GM12864 (cell line): ENCODE data around the gene PTPRM.

ENCODE experiments used
- DNase-seq: peaks from one replicate; pipeline ENCODE4 v3.0.0-alpha.2; 2011; ENCODE audit warnings: low read depth
- H3K4me3 ChIP-seq: 2 replicates; pipeline ENCODE4 v1.5.1; 2011; ENCODE audit warnings: mild to moderate bottlenecking, low read depth, low read length, control low read depth
- CTCF ChIP-seq: IDR thresholded peaks from 2 replicates; pipeline ENCODE4 v1.5.1; 2011; ENCODE audit warnings: low read depth, mild to moderate bottlenecking, moderate library complexity, low read length, control low read depth, inconsistent platforms; ENCODE audit errors: missing control alignments

The PTPRM gene

GRCh38 chr18:7661207-7661606 is 94.1 kb downstream of the PTPRM start:
- no peak overlapping the region for H3K4me3 ChIP-seq
- DNase-seq, result no peak
- TF ChIP-seq CTCF, result no peak

DNA sequence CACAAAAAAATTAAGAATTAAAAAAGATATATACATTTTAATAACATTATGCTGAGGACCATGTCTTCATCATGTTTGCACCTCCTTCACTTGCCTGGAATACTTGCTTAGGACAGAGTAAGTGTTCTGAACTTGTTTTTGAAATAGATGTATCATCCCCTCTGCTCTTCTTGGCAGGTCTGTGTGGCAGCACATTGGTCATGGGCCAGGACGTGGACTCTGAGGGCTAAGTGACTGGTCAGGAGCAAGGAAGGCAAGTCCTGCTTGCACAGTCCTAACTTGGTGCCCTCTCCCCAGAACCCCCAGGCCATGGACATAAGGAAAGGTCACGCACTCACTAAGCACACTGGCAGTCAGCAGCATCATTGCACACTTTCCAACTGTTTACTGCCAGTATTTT is 95.8 kb downstream of the PTPRM start:
- no peak for DNase-seq
- no peak for TF ChIP-seq CTCF
- H3K4me3 ChIP-seq, result no peak overlapping the region

DNA sequence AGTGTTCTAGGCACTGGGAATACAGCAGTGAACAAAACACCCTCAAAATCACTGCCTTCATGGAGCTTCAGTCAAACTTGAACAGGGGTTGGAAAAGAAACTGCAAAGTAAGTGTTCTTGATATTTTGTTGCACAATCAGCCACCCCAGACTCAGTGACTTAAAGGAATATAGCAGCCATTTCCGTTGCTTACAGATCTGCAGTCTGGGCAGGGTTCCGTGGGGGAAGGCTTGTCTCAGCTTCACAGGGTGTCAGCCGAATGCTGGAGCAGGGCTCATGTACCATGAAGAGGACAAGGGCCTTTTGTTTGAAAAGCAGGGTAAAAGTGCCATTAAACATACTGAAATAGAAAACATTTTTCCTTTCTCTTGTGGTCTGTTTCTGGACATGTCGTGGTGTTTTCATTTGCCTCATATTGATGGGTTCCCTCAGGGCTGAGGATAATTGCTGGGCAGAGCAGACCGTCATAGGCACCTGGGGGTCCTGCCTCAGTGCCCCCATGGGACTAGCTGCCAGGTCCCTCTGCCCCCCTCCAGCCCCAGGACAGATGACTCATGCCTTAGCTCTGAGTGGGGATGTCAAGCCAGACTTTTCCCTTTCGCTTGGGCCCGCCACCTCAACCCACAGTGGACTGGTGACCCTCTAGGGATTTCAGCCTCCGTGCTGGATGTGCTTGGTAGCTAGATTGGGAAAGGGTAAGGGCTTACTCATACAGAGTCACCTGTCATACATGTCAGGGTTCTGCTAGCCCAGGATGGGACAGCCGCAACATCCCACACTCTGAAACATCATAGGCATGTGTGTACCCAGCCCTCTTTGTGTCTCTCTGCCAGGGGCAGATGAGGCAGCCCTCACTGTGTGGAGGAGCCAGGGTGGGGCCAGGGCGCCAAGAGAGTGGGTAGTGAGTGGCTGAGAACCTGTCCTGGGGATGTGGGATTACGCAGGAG is 96.5 kb downstream of the PTPRM start:
- no peak for DNase-seq
- TF ChIP-seq CTCF, result no peak
- no peak overlapping the region for H3K4me3 ChIP-seq

GRCh38 chr18:7666195-7666776 is 99.2 kb downstream of the PTPRM start:
- no peak for DNase-seq
- H3K4me3 ChIP-seq, result no peak overlapping the region
- TF ChIP-seq CTCF, result no peak

DNA sequence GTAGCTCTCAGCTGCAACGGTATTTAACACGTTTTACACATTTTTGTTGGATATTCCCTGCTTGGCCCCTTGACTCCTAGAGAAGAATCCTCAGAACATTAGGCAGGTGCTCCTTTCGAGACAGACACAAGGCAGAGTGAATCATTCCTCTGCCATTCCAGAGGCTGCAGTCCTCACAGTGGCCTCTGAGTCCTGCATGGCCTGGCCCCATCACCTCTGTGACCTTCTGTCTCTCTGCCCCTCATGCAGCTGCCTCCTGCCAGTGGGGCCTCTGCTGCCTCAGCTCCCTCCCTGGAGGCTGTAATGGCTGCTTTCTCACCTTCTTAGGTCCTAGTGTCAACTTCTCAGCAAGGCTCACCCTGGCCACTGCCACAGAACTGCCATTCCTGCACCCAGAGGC is 101.3 kb downstream of the PTPRM start:
- TF ChIP-seq CTCF, result no peak
- DNase-seq, result no peak
- no peak overlapping the region for H3K4me3 ChIP-seq

GRCh38 chr18:7669361-7669760 is 102.2 kb downstream of the PTPRM start:
- DNase-seq, result no peak
- no peak overlapping the region for H3K4me3 ChIP-seq
- no peak for TF ChIP-seq CTCF
